RWPE2 (cell line): ENCODE results near the gene GOSR2.

ENCODE experiments used
- ATAC-seq: fragments of 200-7000 bp; cut with Tn5 transposase; 3 replicates; pipeline ENCODE4 v1.9.1; 2021; ENCODE audit warnings: low read depth
- DNase-seq: peaks from one replicate; pipeline ENCODE4 v3.0.0-alpha.2; 2020; ENCODE audit warnings: low spot score
- H3K27ac ChIP-seq: fragments of 450-650 bp; 2 replicates; pipeline ENCODE4 v1.5.1; 2017; ENCODE audit warnings: mild to moderate bottlenecking; ENCODE audit not compliant: poor library complexity, severe bottlenecking
- H3K27me3 ChIP-seq: fragments of 250-450 bp; sonication (Bioruptor Pico); 2 replicates; pipeline ENCODE4 v1.5.1; 2021; ENCODE audit warnings: mild to moderate bottlenecking, moderate library complexity; ENCODE audit not compliant: insufficient read depth, poor library complexity, severe bottlenecking
- H3K36me3 ChIP-seq: fragments of 250-450 bp; sonication (Bioruptor Pico); 2 replicates; pipeline ENCODE4 v1.5.1; 2020; ENCODE audit warnings: low read depth, mild to moderate bottlenecking, moderate library complexity
- H3K4me1 ChIP-seq: fragments of 250-450 bp; sonication (Bioruptor Pico); 2 replicates; pipeline ENCODE4 v1.5.1; 2021; ENCODE audit warnings: mild to moderate bottlenecking, moderate library complexity; ENCODE audit not compliant: insufficient read depth, poor library complexity, severe bottlenecking
- H3K4me3 ChIP-seq: fragments of 250-450 bp; sonication (Bioruptor Pico); 2 replicates; pipeline ENCODE4 v1.5.1; 2021; ENCODE audit warnings: mild to moderate bottlenecking, moderate library complexity; ENCODE audit not compliant: severe bottlenecking
- H3K9me3 ChIP-seq: fragments of 250-450 bp; sonication (Bioruptor Pico); 2 replicates; pipeline ENCODE4 v1.5.1; 2021; ENCODE audit warnings: mild to moderate bottlenecking, moderate library complexity; ENCODE audit not compliant: severe bottlenecking
- CTCF ChIP-seq: fragments of 450-650 bp; IDR thresholded peaks from one replicate; pipeline ENCODE4 v1.5.1; 2017; ENCODE audit warnings: mild to moderate bottlenecking, moderate library complexity; ENCODE audit not compliant: poor library complexity, severe bottlenecking

GOSR2 gene

DNA sequence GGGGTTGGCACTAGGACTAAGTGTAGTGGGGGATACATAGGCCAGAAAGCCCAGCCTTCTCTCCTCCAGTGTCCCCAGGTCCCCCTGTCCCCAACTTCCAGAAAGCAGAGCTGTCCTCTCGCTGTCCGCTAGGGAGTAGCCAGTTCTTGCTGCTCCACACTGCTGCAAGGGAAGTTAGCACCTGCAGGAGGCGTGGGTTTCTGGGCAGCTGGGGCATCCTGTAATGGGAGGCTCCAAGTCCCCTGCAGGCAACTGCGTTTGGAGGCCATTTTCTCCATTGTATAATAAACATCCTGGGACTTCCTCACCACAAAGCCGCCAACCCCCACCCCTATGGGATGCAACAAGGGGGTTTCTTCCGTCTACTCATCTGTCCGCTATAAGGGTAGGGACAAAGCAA, 54.4 kb downstream of the GOSR2 start:
- Histone ChIP-seq H3K36me3 (no peaks in the 10 kb centered on the region), H3K9me3 (no peaks in the 10 kb centered on the region), H3K27ac (no peak overlapping the region), H3K27me3 (peaks cover 49% of the 10 kb centered on the region), H3K4me1 (no peaks in the 10 kb centered on the region), H3K4me3 (no peak overlapping the region)
- no peak for DNase-seq
- no peak for TF ChIP-seq CTCF
- peak; percentile 32; the same call in 2 of the 3 replicates for ATAC-seq

DNA sequence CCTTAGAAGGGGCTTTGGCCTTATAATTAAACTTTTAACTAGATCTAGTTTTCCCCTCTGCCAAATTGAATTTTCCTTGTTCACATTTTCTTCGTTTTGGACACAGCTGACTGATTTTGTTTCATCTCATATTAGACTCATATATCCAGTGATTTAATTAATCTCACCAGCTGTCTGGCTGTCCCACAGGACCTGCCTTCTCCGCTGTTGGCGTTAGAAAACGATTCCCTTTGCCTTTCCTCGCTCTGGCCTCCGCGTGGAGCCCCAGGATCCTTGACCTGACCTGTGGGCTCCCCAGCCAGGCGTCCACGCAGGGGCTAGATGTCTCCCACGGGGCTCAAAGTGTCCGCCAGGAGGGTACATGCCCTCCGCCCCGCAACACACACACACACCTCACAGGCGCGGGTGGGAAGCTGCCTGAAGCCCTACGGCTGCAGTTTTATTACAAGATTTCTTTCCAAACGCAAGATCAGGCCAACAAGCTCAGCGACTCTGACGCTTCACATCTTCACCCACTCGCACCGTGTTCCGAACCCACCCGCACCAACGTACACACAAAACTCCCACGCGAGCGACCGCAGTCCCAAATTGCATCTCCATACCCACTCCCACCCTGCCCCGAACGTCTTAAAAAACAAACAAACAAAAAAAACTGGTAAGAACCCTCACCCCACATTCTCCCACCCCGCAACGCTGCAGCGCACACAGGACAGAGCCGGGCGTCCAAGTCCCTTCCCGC, 55.0 kb downstream of the GOSR2 start:
- Histone ChIP-seq H3K4me3 (no peak overlapping the region), H3K27me3 (peaks cover 47% of the 10 kb centered on the region), H3K4me1 (no peaks in the 10 kb centered on the region), H3K9me3 (no peaks in the 10 kb centered on the region), H3K27ac (no peak overlapping the region), H3K36me3 (no peaks in the 10 kb centered on the region)
- DNase-seq (no peak), ATAC-seq (no peak)
- no peak for TF ChIP-seq CTCF

GRCh38 chr17:46978489-46979146, 55.7 kb downstream of the GOSR2 start:
- H3K4me3 ChIP-seq: peak overlapping the region; percentile 32
- DNase-seq (no peak), ATAC-seq (peak; percentile 34)
- no peaks in the 10 kb centered on the region for H3K36me3 ChIP-seq
- no peaks in the 10 kb centered on the region for H3K9me3 ChIP-seq
- H3K27ac ChIP-seq: no peak overlapping the region
- H3K27me3 ChIP-seq: peaks cover 47% of the 10 kb centered on the region
- no peaks in the 10 kb centered on the region for H3K4me1 ChIP-seq
- TF ChIP-seq CTCF: no peak

GRCh38 chr17:46979147-46979863, 56.3 kb downstream of the GOSR2 start, which contains the start of gene RPRML:
Gene RPRML (minus strand): TSS chr17:46979253. CDS start chr17:46979007, 246 bp downstream.
- peak; percentile 62 for ATAC-seq
- H3K27ac ChIP-seq: no peak within 1 kb of the TSS
- no peak for DNase-seq
- H3K4me3 ChIP-seq: peak within 1 kb of the TSS; percentile 32
- H3K27me3 ChIP-seq: peaks cover 47% of the 10 kb centered on the region
- no peaks in the 10 kb centered on the region for H3K9me3 ChIP-seq
- H3K4me1 ChIP-seq: no peaks in the 10 kb centered on the region
- no peak for TF ChIP-seq CTCF
- no peaks in the 10 kb centered on the region for H3K36me3 ChIP-seq
